ENCODE measurements around the gene NLRP6.
"Not testable (repeated sequence)": the region's sequence is repeated elsewhere in the genome, so short reads cannot be mapped to it uniquely, and the experiment has no call there.

Gene NLRP6

GRCh38 chr11:298406-299065 lies 20.3 kb downstream of the NLRP6 start:
- Histone ChIP-seq H3K27me3 (ENCODE audit: control insufficient read depth, insufficient read depth, low read length) (peaks cover 36% of the 10 kb centered on the region), H3K4me1 (ENCODE audit: control insufficient read depth, insufficient read depth, low read length) (peaks cover 5% of the 10 kb centered on the region), H3K4me2 (ENCODE audit: low read length) (no peak overlapping the region), H3K9me3 (replicated peaks; ENCODE audit: low read length) (no peaks in the 10 kb centered on the region), H3K4me3 (ENCODE audit: low read length) (no peak overlapping the region), H3K9ac (ENCODE audit: low read depth, low read length) (no peak overlapping the region), H3K36me3 (ENCODE audit: insufficient read depth, low read length) (no peaks in the 10 kb centered on the region)

GRCh38 chr11:299081-299891 lies 21.1 kb downstream of the NLRP6 start, which contains the start of gene IFITM5:
Gene IFITM5 (minus strand): TSS chr11:299526. CDS start chr11:299490, 36 bp downstream.
- Histone ChIP-seq H3K4me2 (ENCODE audit: low read length) (no peak within 1 kb of the TSS), H3K9me3 (replicated peaks; ENCODE audit: low read length) (no peaks in the 10 kb centered on the region), H3K4me1 (ENCODE audit: control insufficient read depth, insufficient read depth, low read length) (peaks cover 5% of the 10 kb centered on the region), H3K27me3 (ENCODE audit: control insufficient read depth, insufficient read depth, low read length) (peaks cover 36% of the 10 kb centered on the region), H3K4me3 (ENCODE audit: low read length) (no peak within 1 kb of the TSS), H3K36me3 (ENCODE audit: insufficient read depth, low read length) (no peaks in the 10 kb centered on the region), H3K9ac (ENCODE audit: low read depth, low read length) (no peak within 1 kb of the TSS)

GRCh38 chr11:299951-300735 lies 21.9 kb downstream of the NLRP6 start:
- Histone ChIP-seq H3K4me2 (ENCODE audit: low read length) (no peak overlapping the region), H3K27me3 (ENCODE audit: control insufficient read depth, insufficient read depth, low read length) (peaks cover 36% of the 10 kb centered on the region), H3K4me3 (ENCODE audit: low read length) (no peak overlapping the region), H3K9me3 (replicated peaks; ENCODE audit: low read length) (no peaks in the 10 kb centered on the region), H3K36me3 (ENCODE audit: insufficient read depth, low read length) (no peaks in the 10 kb centered on the region), H3K4me1 (ENCODE audit: control insufficient read depth, insufficient read depth, low read length) (peaks cover 5% of the 10 kb centered on the region), H3K9ac (ENCODE audit: low read depth, low read length) (no peak overlapping the region)

GRCh38 chr11:303363-303762 lies 25.2 kb downstream of the NLRP6 start:
- Histone ChIP-seq H3K9me3 (replicated peaks; ENCODE audit: low read length) (no peaks in the 10 kb centered on the region), H3K36me3 (ENCODE audit: insufficient read depth, low read length) (no peaks in the 10 kb centered on the region), H3K27me3 (ENCODE audit: control insufficient read depth, insufficient read depth, low read length) (peaks cover 15% of the 10 kb centered on the region), H3K9ac (ENCODE audit: low read depth, low read length) (no peak overlapping the region), H3K4me3 (ENCODE audit: low read length) (no peak overlapping the region), H3K4me1 (ENCODE audit: control insufficient read depth, insufficient read depth, low read length) (peaks cover 5% of the 10 kb centered on the region), H3K4me2 (ENCODE audit: low read length) (no peak overlapping the region)

DNA sequence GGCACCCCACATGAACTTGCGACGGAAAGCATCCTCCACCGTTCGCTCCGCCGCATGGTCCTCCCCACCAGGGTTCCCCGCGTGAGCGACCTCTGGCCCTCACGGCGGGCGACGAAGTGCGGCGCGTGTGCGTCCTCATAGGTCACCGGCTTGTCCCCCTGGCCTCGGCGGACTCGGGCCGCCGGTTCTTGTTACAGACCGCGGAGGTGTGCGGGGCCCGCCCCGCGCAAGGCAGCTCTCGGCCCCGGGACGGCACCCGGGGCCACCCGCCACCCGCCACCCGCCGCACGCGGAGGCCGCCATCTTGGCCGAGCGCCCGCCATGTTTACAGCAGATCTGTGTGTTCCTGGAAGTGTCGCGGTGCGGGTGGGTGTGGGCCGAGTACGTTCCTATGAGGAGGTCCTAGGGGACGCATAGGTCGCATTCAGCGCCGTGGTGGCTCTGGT lies 25.9 kb downstream of the NLRP6 start:
- H3K4me2 ChIP-seq (ENCODE audit: low read length), result no peak overlapping the region
- no peaks in the 10 kb centered on the region for H3K9me3 ChIP-seq (replicated peaks; ENCODE audit: low read length)
- H3K9ac ChIP-seq (ENCODE audit: low read depth, low read length), result no peak overlapping the region
- H3K27me3 ChIP-seq (ENCODE audit: control insufficient read depth, insufficient read depth, low read length), result peaks cover 12% of the 10 kb centered on the region
- no peaks in the 10 kb centered on the region for H3K36me3 ChIP-seq (ENCODE audit: insufficient read depth, low read length)
- no peak overlapping the region for H3K4me3 ChIP-seq (ENCODE audit: low read length)
- peaks cover 8% of the 10 kb centered on the region for H3K4me1 ChIP-seq (ENCODE audit: control insufficient read depth, insufficient read depth, low read length)

- H3K4me1 ChIP-seq (ENCODE audit: control insufficient read depth, insufficient read depth, low read length), result peaks cover 15% of the 10 kb centered on the region
- H3K9ac ChIP-seq (ENCODE audit: low read depth, low read length), result no peak overlapping the region
- no peaks in the 10 kb centered on the region for H3K9me3 ChIP-seq (replicated peaks; ENCODE audit: low read length)
- H3K36me3 ChIP-seq (ENCODE audit: insufficient read depth, low read length), result no peaks in the 10 kb centered on the region
- H3K4me3 ChIP-seq (ENCODE audit: low read length), result no peak overlapping the region
- H3K4me2 ChIP-seq (ENCODE audit: low read length), result no peak overlapping the region
- peaks cover 6% of the 10 kb centered on the region for H3K27me3 ChIP-seq (ENCODE audit: control insufficient read depth, insufficient read depth, low read length)
Measured at GRCh38 chr11:304915-305843, 27.0 kb downstream of the NLRP6 start.

DNA sequence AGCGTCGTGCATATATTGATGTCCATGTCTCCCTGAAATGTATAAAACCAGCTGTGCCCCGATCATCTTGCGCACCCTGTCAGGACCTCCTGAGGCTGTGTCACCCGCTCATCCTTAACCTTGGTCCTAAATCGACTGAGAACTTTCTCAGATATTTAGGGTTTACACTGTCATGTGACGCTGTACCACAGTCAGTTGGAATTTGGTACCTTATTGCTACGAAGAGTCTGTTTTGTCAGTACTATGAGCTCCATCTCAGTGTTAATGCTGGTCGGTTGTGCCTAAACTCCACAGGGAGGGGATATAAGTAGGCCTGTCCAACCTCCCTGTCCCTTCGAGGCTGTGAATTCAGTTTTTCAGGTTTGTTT lies 27.6 kb downstream of the NLRP6 start:
- no peaks in the 10 kb centered on the region for H3K36me3 ChIP-seq (ENCODE audit: insufficient read depth, low read length)
- no peak overlapping the region for H3K9ac ChIP-seq (ENCODE audit: low read depth, low read length)
- H3K4me2 ChIP-seq (ENCODE audit: low read length), result no peak overlapping the region
- no peak overlapping the region for H3K4me3 ChIP-seq (ENCODE audit: low read length)
- no peaks in the 10 kb centered on the region for H3K27me3 ChIP-seq (ENCODE audit: control insufficient read depth, insufficient read depth, low read length)
- H3K9me3 ChIP-seq (replicated peaks; ENCODE audit: low read length), result no peaks in the 10 kb centered on the region
- peaks cover 13% of the 10 kb centered on the region for H3K4me1 ChIP-seq (ENCODE audit: control insufficient read depth, insufficient read depth, low read length)

DNA sequence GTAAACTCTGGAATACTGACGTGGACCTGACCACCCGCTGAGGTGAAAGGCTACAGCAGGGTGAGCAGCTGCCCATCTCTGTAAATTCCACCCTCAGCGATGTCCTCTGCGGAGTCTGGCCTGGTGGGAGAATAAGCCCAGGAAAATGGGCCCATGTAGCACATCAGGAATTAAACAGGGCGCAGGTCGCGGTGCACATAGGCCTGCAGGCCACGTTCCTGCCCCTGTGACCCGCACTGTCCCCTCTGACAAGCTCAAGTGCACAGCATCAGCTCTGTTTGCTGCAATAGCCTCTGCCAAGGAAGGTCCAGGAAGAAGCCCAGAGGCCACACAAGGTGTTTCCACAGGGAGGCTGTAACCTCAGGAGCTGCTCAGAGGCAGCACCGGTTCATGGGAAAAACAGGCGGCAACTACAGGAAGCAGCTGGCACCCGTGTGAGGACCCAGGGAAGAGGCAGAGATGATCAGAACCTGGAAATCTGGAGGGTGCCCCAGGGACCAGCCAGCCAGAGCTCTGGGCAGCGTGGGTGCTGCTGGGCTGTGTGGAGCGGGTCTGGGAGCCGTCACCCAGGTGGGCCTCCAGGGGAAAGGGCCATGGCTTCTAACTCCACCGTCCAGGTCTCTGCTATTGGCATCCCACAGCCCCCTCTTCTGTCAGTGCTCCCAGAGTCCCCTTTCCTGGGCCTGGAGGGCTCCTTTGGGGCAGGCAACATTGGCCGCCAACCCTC lies 28.6 kb downstream of the NLRP6 start:
- H3K36me3 ChIP-seq (ENCODE audit: insufficient read depth, low read length), result no peaks in the 10 kb centered on the region
- no peak overlapping the region for H3K4me2 ChIP-seq (ENCODE audit: low read length)
- no peaks in the 10 kb centered on the region for H3K27me3 ChIP-seq (ENCODE audit: control insufficient read depth, insufficient read depth, low read length)
- H3K9ac ChIP-seq (ENCODE audit: low read depth, low read length), result no peak overlapping the region
- H3K4me3 ChIP-seq (ENCODE audit: low read length), result no peak overlapping the region
- H3K9me3 ChIP-seq (replicated peaks; ENCODE audit: low read length), result no peaks in the 10 kb centered on the region
- H3K4me1 ChIP-seq (ENCODE audit: control insufficient read depth, insufficient read depth, low read length), result peaks cover 16% of the 10 kb centered on the region

GRCh38 chr11:307766-308708 lies 29.8 kb downstream of the NLRP6 start, which contains the start of gene IFITM2:
Gene IFITM2 (plus strand): TSS chr11:307816. CDS start chr11:308193, 377 bp downstream.
- H3K36me3 ChIP-seq (ENCODE audit: insufficient read depth, low read length); H3K27me3 ChIP-seq (ENCODE audit: control insufficient read depth, insufficient read depth, low read length); H3K9me3 ChIP-seq (replicated peaks; ENCODE audit: low read length): not testable (repeated sequence)
- H3K9ac ChIP-seq (ENCODE audit: low read depth, low read length), result peak within 1 kb of the TSS; percentile 64
- H3K4me3 ChIP-seq (ENCODE audit: low read length), result peak within 1 kb of the TSS; percentile 70
- peaks cover 20% of the 10 kb centered on the region for H3K4me1 ChIP-seq (ENCODE audit: control insufficient read depth, insufficient read depth, low read length)
- peak within 1 kb of the TSS; percentile 87 for H3K4me2 ChIP-seq (ENCODE audit: low read length)

Data from skeletal muscle satellite cell (primary cell).